ENCODE measurements around the gene OR10AG1. TPM values are rescaled to one million over a fixed set of nuclear protein-coding genes. Genes with fewer than 3 reads are reported as not detected.

OR10AG1 gene
- total RNA-seq, result not detected in 2 replicates
- long read RNA-seq, result 0 reads

GRCh38 chr11:55969845-55970244 is at the start of gene OR10AG1:
OR10AG1 (minus strand) TSS chr11:55969945; CDS start chr11:55969907, 38 bp downstream.
- Mint-ChIP-seq H3K27ac (ENCODE audit: unreplicated experiment) (no peak within 1 kb of the TSS), H3K36me3 (ENCODE audit: unreplicated experiment) (no peaks in the 10 kb centered on the region), H3K27me3 (ENCODE audit: unreplicated experiment) (no peaks in the 10 kb centered on the region), H3K4me1 (ENCODE audit: unreplicated experiment) (no peaks in the 10 kb centered on the region), H3K9me3 (ENCODE audit: unreplicated experiment) (peaks cover 12% of the 10 kb centered on the region), H3K4me3 (ENCODE audit: unreplicated experiment) (no peak within 1 kb of the TSS)
- no peak for TF ChIP-seq CTCF (IDR thresholded peaks at IDR 0.05)
- no peak for DNase-seq (ENCODE audit: extremely low spot score, unreplicated experiment)

GRCh38 chr11:56013805-56014204 is 44.1 kb upstream of the OR10AG1 start:
- no peaks in the 10 kb centered on the region for H3K27me3 Mint-ChIP-seq (ENCODE audit: unreplicated experiment)
- DNase-seq (ENCODE audit: extremely low spot score, unreplicated experiment), result no peak
- no peak overlapping the region for H3K27ac Mint-ChIP-seq (ENCODE audit: unreplicated experiment)
- no peaks in the 10 kb centered on the region for H3K36me3 Mint-ChIP-seq (ENCODE audit: unreplicated experiment)
- no peak for TF ChIP-seq CTCF (IDR thresholded peaks at IDR 0.05)
- peaks cover 33% of the 10 kb centered on the region for H3K9me3 Mint-ChIP-seq (ENCODE audit: unreplicated experiment)
- no peak overlapping the region for H3K4me3 Mint-ChIP-seq (ENCODE audit: unreplicated experiment)
- no peaks in the 10 kb centered on the region for H3K4me1 Mint-ChIP-seq (ENCODE audit: unreplicated experiment)

GRCh38 chr11:56010716-56011115 is 41.0 kb upstream of the OR10AG1 start:
- peaks cover 40% of the 10 kb centered on the region for H3K9me3 Mint-ChIP-seq (ENCODE audit: unreplicated experiment)
- no peak for DNase-seq (ENCODE audit: extremely low spot score, unreplicated experiment)
- H3K36me3 Mint-ChIP-seq (ENCODE audit: unreplicated experiment), result no peaks in the 10 kb centered on the region
- TF ChIP-seq CTCF (IDR thresholded peaks at IDR 0.05), result no peak
- no peaks in the 10 kb centered on the region for H3K27me3 Mint-ChIP-seq (ENCODE audit: unreplicated experiment)
- no peak overlapping the region for H3K27ac Mint-ChIP-seq (ENCODE audit: unreplicated experiment)
- H3K4me3 Mint-ChIP-seq (ENCODE audit: unreplicated experiment), result no peak overlapping the region
- H3K4me1 Mint-ChIP-seq (ENCODE audit: unreplicated experiment), result no peaks in the 10 kb centered on the region

- no peak for TF ChIP-seq CTCF (IDR thresholded peaks at IDR 0.05)
- H3K27me3 Mint-ChIP-seq (ENCODE audit: unreplicated experiment), result no peaks in the 10 kb centered on the region
- no peak within 1 kb of the TSS for H3K27ac Mint-ChIP-seq (ENCODE audit: unreplicated experiment)
- H3K9me3 Mint-ChIP-seq (ENCODE audit: unreplicated experiment), result peaks cover 36% of the 10 kb centered on the region
- no peak within 1 kb of the TSS for H3K4me3 Mint-ChIP-seq (ENCODE audit: unreplicated experiment)
- DNase-seq (ENCODE audit: extremely low spot score, unreplicated experiment), result no peak
- H3K4me1 Mint-ChIP-seq (ENCODE audit: unreplicated experiment), result no peaks in the 10 kb centered on the region
- H3K36me3 Mint-ChIP-seq (ENCODE audit: unreplicated experiment), result no peaks in the 10 kb centered on the region
These were observed 24.8 kb upstream of the OR10AG1 start, which contains the start of gene OR5F1 for GRCh38 chr11:55994525-55994924. OR5F1 (minus strand) TSS chr11:55994625; CDS start chr11:55994625, 0 bp downstream.

- no peak for DNase-seq (ENCODE audit: extremely low spot score, unreplicated experiment)
- H3K4me3 Mint-ChIP-seq (ENCODE audit: unreplicated experiment), result no peak overlapping the region
- H3K4me1 Mint-ChIP-seq (ENCODE audit: unreplicated experiment), result no peaks in the 10 kb centered on the region
- H3K36me3 Mint-ChIP-seq (ENCODE audit: unreplicated experiment), result no peaks in the 10 kb centered on the region
- H3K27ac Mint-ChIP-seq (ENCODE audit: unreplicated experiment), result no peak overlapping the region
- H3K9me3 Mint-ChIP-seq (ENCODE audit: unreplicated experiment), result peaks cover 12% of the 10 kb centered on the region
- no peak for TF ChIP-seq CTCF (IDR thresholded peaks at IDR 0.05)
- no peaks in the 10 kb centered on the region for H3K27me3 Mint-ChIP-seq (ENCODE audit: unreplicated experiment)
These were observed 1.2 kb upstream of the OR10AG1 start for GRCh38 chr11:55970935-55971334.

Measured in osteocyte (in vitro differentiated cells).